Ishikawa (cell line): ENCODE measurements around the gene CHD9NB.

Experiments used
- CEBPB ChIP-seq: IDR thresholded peaks from 2 replicates; pipeline ENCODE4 v1.6.1; 2012
- CREB1 ChIP-seq: IDR thresholded peaks from 2 replicates; pipeline ENCODE4 v1.6.1; 2012; ENCODE audit warnings: low read depth
- REST ChIP-seq: IDR thresholded peaks from 2 replicates; pipeline ENCODE4 v1.6.1; 2012; ENCODE audit warnings: low read depth, mild to moderate bottlenecking
- TAF1 ChIP-seq: IDR thresholded peaks from 2 replicates; pipeline ENCODE4 v1.6.1; 2012; ENCODE audit warnings: low read depth, mild to moderate bottlenecking

- TF ChIP-seq REST (no peak), CEBPB (no peak), TAF1 (no peak), CREB1 (no peak)
Observed at GRCh38 chr16:53087101-53087500, 34.4 kb upstream of the CHD9NB start.
